SW480 (cell line): ENCODE data around the gene UTS2B.

Experiments used
- DNase-seq: peaks from one replicate; pipeline ENCODE4 v3.0.0-alpha.2; 2016; ENCODE audit warnings: low spot score

The UTS2B gene

DNA sequence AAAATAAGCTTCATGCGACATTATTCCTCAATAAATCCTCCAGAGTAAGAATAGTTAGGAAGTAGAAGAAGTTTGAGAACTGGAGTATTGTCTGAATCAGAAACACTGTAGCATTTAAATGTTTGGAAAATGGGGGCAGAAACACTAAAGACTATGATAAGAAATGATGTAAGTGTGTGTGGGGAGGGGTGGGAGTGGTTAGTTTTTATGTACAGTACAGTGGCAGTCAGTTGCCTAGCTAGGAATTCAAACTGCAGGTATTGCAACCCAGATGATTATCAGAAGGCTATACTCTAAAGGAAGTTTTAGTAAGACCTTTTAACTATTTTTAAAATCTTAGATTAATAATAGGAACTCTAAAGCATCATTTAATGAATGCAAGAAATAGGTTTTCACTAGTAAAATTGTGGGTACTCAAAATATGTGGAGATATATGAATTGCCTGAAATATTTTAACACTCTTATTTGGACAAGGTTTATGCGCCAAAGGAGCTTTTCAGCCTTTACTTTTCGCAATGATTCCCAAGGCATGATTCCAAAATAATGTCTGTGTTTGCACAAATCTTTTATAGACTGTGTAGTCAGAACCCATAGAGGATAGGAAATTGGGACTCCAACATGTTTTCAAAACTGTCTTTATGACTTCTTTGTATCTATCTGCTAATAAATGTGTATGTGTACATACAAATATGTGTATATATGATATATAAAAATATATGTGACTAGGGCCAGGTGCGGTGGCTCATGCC, 9.1 kb downstream of the UTS2B start:
- no peak for DNase-seq

DNA sequence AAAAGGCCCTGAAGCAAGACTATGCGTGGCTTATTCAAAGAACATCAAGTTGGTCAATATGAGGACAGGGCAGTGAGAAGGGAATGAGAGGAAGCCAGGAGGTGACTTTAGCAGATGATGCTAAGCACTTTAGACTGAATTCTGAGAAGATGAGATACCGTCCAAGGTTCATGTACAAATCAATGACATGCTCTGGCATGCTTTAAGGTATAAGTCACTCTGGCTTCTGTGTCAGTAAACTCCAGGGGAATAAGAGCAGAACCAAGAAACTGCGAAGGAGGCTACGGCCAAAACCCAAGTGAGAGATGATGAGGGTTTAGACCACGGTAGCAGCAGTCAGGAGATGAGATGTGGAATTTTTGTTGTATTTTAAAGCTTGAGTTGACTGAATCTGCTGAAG, 10.0 kb downstream of the UTS2B start:
- DNase-seq, result no peak

DNA sequence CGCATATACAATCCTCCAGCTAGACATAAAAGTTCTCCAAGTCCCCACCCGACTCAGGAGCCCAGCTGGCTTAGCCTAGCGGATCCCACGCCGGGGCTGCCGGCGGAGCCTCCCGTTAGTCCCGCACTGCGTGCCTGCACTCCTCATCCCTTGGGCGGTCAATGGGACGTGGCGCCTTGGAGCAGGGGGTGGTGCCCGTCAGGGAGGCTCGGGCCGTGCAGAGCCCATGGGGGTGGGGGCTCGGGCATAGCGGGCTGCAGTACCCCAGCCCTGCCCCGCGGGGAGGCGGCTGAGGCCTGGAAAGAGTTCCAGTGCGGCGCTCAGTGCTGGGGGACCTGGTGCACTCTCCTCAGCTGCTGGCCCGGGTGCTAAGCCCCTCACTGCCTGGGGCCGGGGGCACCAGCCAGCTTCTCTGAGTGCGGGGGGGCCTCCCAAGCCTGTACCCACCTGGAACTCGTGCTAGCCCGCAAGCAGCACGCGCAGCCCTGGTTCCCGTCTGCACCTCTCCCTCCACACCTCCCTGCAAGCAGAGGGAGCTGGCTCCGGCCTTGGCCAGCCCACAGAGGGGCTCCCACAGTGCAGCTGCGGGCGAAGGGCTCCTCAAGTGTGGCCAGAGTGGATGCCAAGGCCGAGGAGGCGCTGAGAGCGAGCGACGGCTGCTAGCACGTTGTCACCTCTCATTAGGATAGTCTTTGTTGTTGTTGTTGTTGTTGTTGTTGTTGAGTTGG, 13.3 kb downstream of the UTS2B start:
- no peak for DNase-seq

DNA sequence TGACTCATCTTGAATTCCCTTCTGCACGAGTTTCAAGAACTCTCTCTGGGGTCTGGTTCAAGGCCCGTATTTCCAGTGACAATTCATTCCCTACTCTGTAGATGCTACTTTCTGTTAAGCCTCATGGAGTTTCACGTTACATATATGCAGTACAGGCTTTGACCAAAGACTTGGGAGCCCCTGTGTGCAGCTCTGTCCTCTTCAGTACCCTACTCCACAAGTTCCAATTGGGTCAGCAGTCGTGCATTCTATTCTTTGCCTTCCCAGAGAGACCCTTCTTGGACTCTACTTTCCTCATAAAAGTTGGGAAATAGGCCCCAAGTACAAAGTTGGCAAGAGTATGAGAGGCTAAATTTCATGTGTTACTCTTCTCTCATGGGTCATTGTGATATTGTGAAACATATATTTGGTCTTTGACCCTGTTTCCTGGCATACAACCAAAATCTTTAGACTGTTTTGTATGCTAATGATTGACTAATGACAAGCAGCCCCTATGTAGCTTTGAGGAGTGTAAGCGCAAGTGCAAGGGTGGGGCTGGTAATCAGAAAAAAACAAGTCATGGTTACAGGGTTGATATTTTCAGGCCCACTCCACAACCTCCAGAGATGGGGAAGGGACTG, 16.1 kb downstream of the UTS2B start:
- DNase-seq, result no peak

DNA sequence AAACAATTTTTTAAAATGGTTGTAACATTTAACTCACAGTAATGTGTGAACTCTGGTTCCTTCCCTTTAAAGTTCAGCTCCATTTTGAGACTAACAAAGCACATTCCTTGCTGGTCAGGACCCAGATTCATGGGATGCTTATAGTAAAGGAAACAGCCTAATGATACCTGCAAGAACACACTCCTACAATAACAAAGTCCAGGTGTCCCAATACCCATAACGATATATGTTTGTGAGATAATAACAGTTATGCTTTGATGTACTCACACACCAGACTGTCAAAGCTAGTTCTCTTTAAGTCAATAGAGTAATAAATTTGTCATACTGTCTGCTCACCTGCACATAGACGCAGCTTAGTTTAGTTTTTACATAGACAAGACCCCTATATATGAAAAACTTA, 17.0 kb downstream of the UTS2B start:
- no peak for DNase-seq

DNA sequence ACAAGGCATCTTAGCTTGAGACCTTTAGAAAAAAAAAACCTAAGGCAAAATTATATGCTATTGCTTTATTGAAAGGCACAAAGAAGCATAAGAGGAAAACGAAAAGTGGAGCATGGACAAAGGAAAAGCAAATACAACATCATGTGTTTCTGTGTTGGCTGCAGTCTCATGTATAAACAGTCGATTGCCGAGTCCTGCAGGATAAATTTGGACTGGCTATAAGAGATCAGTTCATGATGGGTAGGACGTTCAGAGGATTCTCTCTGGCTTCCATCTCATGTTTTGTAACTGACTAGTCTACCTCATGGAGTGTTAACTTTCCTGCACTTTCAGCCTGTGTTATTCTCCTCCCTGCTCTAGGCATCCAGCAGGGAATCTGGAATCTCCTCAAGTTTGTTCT, 23.0 kb downstream of the UTS2B start:
- no peak for DNase-seq

DNA sequence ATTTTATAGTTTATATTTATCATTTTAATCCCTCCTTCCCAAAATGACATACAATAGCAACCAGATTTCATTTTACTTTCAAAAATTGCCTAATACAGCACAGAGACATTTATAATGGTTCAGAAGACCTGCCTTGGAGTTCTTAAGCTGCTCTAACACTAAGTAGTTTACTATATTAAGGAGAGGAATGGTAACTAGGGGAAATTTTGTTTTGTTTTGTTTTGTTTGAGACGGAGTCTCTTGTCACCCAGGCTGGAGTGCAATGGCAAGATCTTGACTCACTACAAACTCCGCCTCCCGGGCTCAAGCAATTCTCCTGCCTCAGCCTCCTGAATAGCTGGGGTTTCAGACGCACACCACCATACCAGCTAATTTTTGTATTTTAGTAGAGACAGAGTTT, 23.9 kb downstream of the UTS2B start:
- no peak for DNase-seq

DNA sequence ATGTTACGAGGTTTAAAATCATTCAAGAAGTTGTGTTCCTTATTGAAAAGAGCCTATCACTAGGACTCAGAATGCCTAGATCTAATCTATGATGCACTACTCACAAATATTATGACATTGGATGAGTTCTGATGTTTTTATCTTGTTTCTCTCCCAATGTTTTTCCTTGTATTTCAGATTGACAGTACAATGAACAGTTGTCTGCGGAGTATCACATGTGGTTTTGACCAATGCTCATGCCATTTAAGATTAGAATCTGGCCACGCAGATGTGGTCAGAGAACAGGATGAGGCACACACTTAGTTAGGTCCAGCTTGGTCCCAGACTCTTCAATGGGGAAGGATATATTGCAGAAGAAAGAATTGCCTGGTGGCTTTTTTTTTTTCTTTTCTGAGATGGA, 26.7 kb downstream of the UTS2B start:
- no peak for DNase-seq

DNA sequence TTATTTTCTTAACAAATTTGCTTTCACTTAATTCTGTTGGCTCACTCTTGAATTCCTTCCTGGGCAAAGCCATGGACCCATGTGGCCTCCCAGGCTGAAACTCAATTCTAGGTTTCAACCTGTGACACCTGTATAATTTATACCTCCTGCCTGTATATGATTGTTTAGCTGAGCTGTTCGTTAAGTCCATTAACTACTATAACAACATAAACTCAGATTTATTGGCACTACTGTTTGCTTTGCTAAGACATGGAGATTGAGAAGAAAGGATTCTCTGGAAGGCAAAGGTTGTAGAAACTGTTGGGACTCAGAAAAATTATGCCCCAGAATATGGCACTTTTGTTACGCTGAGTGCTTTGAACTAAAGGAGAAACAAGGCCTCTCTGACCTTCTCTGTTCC, 27.9 kb downstream of the UTS2B start:
- no peak for DNase-seq

DNA sequence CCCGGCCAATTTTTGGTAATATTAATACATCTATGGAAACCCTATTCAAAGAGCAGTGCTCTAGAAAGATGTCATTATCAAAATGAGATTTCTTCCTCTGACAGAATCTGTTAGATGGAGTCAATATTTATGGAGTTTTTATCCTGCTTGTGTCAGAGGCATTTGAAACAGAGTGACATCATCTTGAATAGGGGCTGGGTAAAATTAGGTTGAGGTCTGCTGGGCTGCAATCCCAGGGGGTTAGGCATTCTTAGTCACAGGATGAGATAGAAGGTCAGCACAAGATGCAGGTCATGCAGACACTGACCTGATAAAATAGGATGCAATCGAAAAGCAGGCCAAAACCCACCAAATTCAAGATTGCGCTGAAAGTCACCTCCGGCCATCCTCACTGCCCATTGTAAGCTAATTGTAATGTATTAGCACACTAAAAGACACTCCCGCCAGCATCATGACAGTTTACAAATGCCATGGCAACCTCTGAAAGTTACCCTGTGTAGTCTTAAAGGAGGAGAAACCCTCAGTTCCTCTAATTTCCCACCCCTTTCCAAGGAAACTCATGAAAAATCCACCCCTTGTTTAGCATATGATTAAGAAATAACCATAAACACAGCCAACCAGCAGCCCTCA, 28.4 kb downstream of the UTS2B start:
- DNase-seq, result no peak

DNA sequence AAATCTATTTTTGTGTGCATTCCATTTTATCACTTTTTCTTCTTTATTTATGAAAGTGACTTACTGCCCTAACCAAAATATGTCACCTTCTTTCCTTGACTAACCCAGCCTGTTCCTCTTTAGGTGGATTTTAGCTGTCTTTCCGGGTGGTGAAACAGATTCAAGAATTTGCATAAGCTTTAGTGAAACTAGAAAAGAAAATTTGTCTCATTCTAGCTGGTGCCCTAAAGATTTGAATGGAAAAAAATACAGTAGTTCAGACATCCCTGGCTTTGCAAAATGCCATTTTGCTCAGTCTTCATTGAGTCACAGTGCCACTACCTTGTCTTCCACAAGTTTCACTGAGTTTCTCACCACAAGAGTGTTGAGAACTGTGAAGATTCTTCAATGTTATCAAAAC, 29.3 kb downstream of the UTS2B start:
- no peak for DNase-seq

DNA sequence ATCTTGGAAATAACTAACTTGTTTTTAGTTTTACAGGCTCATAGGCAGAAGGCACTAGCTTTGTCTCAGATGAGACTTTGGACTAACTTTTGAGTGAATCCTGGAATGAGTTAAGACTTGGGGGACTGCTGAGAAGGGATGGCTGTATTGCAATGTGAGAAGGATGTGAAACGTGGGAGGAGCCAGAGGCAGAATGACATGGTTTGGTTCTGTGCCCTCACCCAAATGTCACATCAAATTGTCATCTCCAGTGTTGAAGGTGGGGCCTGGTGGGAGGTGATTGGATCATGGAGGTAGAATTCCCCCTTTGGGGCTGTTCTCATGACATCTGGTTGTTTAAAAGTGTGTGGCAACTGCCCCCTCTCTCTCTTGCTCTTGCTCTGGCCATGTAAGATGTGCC, 29.9 kb downstream of the UTS2B start:
- DNase-seq, result no peak

DNA sequence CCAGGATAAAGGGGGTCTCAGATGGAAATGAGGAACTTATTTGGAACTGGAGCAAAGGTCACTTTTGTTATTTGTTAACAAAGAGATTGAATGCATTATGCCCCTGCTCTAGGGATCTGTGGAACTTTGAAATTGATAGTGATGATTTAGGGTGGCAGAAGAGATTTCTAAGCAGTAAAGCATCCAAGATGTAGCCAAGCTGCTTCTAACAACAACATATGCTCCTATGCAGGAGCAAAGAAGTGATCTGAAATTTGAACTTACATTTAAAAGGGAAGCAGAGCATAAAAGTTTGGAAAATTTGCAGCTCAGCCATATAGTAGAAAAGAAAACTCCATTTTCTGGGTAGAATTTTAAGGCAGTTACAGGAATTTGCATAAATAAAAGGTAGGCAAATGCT, 31.5 kb downstream of the UTS2B start:
- DNase-seq, result no peak

DNA sequence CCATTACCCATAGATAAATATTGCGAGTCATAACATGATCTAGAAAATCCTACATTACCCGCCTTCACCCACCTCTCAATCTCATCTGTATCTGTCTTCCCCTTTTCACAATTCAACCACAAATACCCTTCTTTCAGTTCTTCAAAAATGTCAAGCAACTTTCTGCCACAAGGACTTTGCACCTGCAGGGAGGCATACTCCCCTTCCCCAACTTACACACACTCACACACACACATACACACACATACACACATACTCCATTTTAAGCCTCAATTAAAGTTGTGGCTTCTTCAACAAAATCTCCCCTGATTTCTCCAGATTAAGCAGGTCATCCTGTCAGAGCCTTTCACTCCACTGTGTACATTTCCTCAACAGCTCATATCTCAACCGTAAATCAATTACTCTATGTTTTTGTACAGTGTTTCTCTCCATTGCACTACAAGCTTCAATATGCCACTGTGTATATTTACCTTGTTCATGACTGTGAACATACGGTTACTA, 34.2 kb downstream of the UTS2B start:
- DNase-seq, result no peak

DNA sequence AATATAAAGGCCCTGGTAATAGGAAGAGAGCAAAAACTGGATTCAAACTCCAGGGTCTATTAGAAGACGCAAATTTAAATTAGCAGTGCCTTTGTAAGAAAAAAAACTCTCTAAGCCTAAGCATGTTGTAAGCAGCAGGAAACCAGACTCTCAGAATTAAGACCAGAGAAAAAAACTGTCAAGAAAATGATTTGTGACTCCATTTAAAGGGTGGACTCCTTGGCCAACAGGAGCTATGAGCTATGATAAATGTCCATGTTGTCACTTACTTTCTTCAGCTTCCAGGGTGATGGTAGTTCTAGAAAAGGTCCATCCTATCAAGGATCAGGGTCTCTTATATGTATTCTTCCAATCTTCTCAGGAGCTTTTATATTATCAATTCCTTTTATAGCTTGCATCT, 36.0 kb downstream of the UTS2B start:
- DNase-seq, result no peak

DNA sequence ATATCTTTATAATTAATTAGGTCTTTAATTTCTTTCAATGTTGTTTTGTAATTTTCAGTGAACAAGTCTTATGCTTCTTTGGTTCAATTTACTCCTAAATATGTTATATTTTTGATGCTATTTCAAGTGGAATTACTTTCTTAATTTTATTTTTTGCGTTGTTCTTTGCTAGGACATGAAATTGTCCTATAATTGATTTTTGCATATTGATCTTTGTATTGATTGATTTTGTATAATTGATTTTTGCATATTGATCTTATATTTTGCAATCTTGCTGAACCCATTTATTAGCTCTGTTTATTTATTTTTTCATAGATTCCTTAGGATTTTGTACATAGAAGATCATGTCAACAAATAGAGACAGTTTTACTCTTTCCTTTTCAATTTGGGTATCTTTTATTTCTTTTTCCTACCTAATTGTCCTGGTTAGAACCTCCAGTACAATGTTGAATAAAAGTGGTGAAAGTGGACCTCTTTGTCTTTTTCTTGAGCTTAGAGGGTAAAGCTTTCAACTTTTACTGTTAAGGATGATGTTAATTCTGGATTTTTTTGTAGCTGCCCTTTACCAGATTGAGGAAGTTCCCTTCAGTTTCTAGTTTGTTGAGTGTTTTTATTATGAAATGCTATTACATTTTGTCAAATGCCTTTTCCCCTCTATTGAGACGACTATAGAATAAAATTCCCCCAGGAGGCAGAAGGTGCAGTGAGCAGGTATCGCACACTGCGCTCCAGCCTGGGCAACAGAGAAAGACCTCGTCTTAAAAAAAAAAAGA, 37.9 kb downstream of the UTS2B start:
- no peak for DNase-seq

DNA sequence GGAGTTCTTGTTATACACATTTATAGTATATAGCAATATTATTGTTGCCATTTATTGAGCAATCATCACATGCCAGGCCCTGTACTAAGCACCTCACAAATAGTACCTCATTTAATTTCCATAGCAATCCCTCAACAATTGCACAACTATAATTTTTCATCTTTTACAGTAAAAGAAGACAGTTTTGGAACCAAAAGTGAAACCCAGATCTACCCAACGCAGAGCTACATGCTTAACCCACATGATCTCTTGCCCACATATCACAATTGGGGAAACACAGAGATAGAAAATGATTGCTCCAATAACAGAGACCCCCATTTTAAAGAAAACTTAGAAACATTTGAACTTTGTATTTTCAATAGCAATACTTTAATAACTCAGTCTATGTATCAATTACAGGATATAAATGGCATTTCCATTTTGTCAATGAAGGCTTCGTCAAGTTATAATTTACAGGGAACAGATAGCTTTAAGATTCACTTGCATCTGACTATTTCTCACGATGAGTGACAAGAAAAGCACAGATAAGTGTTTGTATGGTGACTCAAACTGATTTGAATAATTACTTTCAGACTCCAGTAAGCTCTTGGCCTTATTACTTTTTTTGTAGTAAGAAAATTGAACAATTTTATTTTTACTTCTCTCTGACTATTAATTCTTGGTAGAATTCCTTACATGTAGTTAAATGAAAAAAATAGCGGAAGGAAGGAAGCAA, 39.9 kb downstream of the UTS2B start:
- DNase-seq, result no peak

DNA sequence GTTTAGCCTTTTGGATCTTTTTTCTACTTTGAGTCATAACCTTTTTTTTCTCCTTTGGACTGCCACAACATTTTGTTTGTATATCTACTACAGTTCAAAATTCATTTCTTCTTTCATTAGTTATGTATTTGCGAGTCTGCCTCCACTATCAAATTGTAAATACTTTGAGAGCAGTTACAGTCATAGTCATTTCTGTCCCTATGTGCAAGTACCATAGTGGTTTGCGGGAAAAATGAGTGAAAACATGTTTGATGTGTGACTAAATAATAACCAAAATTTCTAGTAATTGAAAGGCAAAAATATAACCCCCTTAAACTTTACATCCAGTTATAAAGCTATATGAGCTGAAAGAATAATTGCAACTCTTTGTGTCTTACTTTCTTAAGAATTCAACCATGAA, 46.9 kb downstream of the UTS2B start:
- DNase-seq, result no peak

DNA sequence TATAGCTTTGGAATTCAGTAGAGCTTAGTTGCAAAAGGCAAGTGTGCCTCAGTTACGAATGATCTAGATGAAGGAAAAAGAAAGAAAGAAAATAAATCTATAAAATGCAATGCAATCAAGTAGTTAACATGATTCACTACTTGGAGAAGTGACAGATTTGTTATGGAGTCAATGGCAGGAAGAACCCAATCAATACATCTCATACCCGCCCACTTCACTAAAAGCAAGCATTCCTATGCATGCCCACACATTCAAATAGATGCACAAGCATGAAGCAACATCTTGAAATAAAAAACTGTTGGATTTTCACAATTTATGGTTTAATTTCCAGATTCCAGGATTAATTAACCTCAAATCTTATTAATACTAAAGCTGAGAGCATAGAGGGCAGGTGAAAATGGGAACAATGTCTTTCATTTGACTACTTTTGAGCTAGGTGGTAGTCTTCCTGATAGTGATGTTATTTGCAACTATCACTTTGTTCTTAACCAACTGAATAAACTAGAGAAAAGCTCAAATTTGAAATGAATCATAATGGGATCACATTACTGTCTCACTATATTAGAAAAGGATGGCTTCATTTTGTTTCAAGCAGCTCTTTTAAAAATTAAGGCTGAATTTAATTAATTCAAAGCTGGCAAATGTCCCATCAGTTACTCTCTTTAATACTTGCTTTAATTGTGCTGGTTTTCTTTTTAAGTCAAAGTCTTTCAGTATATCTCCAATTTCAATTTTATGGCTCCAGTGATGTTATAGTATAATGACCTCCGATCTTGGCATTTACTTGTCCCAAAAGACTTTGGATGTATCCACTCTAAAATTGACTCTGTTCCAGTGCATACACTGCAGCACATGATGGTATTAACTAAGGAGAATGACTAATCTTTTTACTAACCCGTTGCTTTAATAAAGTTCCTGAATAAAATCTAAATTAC, 47.8 kb downstream of the UTS2B start:
- no peak for DNase-seq

DNA sequence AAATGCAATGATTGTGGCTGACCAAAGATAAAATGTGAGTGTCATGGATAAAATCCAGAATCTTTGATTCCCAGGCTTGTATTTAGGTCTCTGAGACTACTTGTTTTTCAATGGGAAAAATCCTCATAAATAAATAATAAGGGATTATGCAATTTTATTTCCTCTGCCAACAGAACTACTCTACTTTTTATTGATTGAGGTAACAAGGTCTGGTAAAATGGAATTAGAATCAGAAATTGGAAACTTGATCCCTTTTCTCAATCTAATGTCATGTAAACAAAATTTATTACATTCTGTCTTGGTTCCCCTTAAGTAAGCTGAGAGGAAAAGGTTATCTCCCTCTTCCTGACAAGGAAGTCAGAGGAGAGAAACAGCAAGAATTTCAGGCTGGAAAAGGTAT, 49.4 kb downstream of the UTS2B start:
- DNase-seq, result no peak
